T follicular helper cell (primary cell): ENCODE data around the gene SOX4.

ENCODE experiments used
- DNase-seq: peaks from one replicate; pipeline ENCODE4 v3.0.0-alpha.2; 2020; ENCODE audit warnings: low read depth

The SOX4 gene

DNA sequence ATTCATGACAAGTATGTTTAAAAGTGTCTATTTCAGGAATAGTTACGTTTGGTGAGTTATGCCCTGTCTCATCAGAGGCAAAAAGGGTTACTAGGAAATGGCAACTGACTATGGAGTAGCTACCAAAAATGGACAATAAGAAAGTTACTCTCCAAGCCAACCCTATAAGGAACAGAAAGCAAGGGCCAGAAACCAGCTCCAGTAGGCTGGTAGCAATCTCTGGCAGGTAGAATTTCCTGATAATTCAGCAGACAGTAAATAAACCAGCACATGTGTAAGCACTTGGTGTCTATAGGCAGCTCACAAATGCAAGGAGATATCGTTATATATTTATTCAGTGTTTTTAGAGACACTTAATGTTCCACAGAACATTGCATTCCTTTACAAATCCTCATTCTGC is 20.3 kb downstream of the SOX4 start:
- DNase-seq, result no peak

DNA sequence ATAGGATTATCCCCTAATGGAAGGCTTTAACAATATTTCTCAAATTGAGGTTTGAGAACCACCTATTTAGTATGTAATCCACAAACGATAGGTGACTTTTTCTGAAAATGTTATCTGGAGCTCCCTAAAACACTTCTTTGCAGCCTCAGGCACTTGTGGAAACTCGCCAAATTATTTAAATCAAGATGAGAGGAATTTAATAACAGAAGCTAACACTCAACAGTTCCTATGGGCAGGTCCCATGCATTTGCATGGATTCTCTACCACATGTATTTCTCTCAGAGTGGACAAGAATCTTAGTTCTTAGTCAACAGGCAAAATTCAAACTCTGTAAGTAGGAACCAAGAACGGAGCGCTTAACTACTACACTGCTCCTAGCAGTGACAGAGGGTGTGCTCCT is 20.7 kb downstream of the SOX4 start:
- no peak for DNase-seq

DNA sequence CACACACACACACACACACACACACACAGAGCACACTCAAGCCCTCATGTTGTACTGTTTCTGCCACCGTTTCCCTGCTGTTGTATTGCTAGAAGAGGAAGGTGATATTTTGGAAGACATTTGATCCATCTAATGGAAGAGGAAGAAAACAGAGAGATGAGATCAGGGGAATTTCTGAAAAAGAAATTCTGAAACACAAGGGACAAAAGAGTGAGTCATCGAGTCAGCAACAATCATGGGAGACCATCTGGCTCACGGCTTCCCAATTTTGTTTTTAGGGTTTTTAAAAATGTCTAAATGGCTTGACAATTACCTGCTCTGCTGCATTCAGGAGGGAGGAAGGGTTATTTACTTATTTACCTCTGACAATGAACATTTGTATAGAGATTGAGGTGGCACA is 22.0 kb downstream of the SOX4 start:
- no peak for DNase-seq

DNA sequence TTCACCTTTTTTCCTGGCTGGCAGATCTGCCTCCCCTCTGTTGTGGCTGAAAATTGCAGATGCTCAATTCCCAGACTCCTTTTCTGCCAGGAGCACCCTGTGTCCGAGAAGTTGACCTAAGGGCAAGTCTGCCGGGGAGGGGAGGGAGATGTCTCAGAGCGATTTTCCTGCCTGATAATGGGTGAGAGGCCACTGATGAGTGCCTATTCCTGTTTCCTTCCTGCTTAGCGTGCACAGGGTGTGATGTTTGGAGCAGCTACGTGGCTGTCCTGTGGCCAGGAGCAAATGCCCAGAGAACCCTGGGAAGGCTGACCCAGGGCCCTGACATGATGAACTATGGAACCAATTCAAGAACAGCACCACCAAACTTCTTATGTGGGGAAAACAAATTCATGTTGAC is 22.5 kb downstream of the SOX4 start:
- no peak for DNase-seq

DNA sequence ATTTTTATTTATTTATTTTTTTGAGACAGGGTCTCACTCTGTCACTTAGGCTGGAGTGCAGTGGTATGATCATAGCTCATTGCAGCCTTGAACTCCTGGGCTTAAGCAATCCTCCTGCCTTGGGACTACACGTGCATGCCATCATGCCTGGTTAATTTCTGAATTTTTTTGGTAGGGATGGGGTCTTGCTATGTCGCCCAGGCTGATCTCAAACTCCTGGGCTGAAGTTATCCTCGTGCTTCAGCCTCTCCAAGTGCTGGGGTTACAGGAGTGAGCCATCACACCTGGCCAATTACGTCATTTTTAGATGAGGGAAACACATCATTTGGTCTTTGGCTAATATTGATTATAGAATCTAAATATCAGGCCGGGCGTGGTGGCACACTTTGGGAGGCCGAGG is 32.1 kb downstream of the SOX4 start:
- DNase-seq, result no peak

DNA sequence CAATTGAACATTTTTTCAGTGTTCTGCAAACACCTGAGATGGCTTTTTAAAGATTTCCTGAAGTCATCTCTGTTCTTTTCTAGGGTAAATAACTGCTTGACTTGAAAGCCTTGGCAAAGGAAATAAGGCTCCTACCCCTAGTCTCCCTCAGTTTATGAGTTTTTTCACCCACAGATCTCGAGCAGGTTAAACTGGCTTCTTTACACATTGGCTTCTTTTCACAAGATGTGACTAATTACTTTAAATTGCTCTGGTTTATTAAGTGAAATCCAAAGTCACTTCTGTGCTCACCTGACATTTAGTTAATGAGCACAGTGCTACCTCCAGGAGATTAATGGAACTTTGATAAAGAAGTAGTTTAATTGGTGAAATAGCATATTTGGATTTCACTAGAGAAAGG is 33.2 kb downstream of the SOX4 start:
- DNase-seq, result no peak

DNA sequence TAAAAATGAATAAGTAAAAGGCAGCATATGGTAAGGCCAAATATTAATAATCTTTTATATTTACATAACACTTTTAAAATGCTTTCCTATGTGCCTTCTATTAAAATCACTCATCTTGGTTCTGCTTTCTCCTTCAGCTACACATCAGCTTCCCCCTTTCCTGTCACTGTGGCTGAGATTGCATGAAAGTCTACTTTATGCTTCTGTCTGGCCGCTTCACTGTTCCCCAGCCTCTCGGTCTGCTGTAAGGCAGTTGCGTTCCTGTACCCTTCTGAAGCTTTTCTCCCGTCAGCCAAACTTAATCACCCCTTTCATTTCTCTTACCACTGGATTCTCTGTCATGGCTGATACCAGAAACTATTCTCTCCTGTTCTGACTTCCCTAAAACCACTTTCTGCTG is 34.6 kb downstream of the SOX4 start:
- no peak for DNase-seq

DNA sequence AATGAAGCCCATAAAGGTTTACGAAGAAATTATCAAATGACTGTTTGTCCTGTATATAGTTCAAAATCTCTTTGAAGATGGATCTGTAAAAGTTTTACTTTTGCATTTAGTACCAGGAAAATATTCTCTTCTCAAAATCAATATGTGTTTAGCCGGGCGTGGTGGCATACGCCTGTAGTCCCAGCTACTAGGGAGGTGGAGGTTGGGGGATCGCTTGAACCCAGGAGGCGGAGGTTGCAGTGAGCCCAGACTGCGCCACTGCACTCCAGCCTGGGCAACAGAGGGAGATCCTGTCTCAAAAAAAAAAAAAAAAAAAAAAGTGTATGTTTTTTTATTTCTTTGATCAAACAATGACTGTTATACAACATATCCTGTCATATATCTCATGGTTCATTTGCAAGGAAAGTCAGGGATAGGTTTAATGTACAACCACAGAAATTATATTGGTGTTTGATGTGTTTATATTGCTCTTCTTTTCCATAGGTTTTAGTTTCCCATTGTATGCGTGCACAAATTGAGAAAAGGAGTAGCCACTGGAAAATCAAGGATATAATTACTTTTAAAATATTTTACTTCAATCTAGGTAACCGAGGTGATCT is 40.1 kb downstream of the SOX4 start:
- no peak for DNase-seq

DNA sequence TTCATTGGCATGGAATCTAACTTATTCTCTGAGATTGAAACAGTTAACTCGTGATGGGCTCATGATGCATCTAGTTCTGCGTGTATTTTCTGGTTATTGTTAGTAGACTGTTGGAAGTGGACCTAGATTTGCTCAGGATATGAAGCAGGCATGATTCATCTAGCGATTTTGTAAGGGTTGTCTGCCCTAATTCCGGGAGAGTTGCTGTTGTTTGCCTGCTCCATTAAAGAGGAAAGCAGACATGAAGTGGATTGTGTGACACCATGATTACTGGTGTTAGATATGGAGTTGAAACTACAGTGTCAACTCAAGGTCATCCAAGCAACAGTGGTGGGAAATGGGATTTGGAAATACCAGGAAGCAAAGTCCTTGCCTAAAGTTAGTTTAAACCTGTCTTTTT is 41.0 kb downstream of the SOX4 start:
- DNase-seq, result no peak

DNA sequence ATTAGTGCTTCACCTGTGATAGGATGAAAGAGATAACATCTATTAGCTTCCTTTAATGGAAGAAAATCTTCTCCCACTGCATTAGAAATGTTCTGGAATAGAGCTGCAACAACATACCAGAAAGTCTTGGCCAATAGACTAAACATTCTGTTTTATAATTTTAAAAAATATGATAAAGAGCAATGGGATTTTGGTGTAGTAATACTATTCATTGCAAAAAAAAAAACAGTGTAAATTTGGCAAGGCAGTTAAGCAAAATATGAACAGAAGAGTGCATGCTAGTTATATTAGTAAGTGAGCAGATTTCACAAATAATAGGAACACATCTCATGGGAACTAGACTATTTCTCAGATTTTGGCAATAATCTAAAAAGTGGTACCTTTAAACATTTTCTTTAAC is 43.3 kb downstream of the SOX4 start:
- DNase-seq, result no peak

DNA sequence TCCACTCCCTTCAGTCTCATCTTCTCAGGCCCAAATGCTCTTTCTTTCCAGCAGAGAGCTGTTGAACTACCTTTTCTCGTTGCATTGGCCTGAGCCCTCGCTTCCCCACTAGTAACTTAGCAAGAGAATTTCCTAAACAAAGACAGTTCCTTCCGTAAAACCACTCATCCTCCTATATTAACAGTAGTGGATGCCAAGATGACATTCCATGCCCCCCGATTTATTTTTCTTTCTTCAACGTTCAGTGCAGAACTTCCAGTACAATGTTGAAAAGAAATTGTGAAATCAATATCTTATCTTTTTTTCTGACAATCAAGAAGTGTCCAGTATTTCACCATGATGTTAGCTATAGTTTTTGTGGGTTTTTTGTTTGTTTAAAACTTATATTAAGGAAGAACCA is 45.8 kb downstream of the SOX4 start:
- no peak for DNase-seq
